ENCODE results near the gene ACACB.

DNA sequence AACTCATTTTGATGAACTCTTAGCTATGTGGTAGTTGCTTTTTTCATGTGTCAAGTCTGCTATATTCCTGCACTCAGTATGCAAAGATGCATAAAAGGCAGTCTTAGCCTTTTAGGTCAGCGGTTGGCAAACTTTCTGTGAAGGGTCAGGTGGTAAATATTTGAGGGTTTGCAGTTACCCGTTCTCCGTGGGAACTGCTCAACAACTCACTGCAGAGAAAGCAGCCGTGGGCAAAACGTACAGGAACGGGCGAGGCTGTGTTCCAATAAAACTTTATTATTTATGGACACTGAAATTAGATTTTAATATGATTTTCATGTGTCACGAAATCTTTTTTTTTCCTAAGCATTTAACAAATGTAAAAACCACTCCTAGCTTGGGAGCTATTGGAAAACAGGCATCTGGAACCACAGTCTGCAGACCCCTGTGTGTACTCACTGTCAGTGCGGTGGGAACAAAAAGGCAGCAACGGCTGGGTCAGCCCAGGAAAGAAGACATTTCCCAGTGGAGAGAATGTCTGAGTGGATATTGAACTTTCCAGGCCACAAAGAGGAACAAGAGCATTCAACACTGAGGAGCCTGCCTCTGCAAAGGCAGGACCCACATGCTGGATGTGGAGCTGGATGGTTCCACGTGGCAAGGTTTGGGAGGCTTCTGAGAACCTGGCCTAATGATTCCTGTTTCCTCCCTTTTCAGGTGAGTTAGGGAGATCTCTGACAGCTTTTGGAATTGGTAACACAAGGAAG, 3.5 kb upstream of the ACACB start:
- TF ChIP-seq, protein P1, sequence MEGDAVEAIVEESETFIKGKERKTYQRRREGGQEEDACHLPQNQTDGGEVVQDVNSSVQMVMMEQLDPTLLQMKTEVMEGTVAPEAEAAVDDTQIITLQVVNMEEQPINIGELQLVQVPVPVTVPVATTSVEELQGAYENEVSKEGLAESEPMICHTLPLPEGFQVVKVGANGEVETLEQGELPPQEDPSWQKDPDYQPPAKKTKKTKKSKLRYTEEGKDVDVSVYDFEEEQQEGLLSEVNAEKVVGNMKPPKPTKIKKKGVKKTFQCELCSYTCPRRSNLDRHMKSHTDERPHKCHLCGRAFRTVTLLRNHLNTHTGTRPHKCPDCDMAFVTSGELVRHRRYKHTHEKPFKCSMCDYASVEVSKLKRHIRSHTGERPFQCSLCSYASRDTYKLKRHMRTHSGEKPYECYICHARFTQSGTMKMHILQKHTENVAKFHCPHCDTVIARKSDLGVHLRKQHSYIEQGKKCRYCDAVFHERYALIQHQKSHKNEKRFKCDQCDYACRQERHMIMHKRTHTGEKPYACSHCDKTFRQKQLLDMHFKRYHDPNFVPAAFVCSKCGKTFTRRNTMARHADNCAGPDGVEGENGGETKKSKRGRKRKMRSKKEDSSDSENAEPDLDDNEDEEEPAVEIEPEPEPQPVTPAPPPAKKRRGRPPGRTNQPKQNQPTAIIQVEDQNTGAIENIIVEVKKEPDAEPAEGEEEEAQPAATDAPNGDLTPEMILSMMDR (conservative IDR thresholded peaks at IDR 0.05 in 1 of 2, IDR thresholded peaks at IDR 0.05 in 1 of 2; ENCODE audit: extremely low read depth in 1 of 2, insufficient read depth in 1 of 2, low read depth in 1 of 2, low read length in 2 of 2) = no peak
- TF ChIP-seq EZH2 (IDR thresholded peaks at IDR 0.05; ENCODE audit: borderline replicate concordance, low read length) = no peak
